K562 (cell line): ENCODE data around the gene SLC7A6OS. TPM values are rescaled to one million over a fixed set of nuclear protein-coding genes. Genes with fewer than 3 reads are reported as not detected.

Experiments used
- ATAC-seq: fragments of 200-7000 bp; cut with Tn5 transposase; 3 replicates; pipeline ENCODE4 v1.9.1; 2020; ENCODE audit warnings: moderate library complexity
- BruUV-seq: library from RNA; stranded (reverse); fragments of 400-500 nt; replicated peaks from 2 replicates; lab custom pipeline; 2021; lab: Mats Ljungman, UMichigan
- CTCF ChIA-PET: fragments of 300-600 bp; formaldehyde crosslinking; extraction: SDS; loops from one replicate; lab custom pipeline; 2021; ENCODE audit warnings: low intra/inter-chr PET ratio; lab: Yijun Ruan, JAX
- POLR2A ChIA-PET: fragments of 300-600, 350-650 bp; sonication (Branson Sonifier 250); formaldehyde crosslinking; extraction: SDS; loops from one replicate; lab custom pipeline; 2021; ENCODE audit warnings: antibody characterized with exemption, inconsistent platforms; lab: Yijun Ruan, JAX
- DNase-seq, 4 experiments: peaks; one replicate each; pipeline versions ENCODE4 v3.0.0 to v3.0.0-alpha.2; 2011 to 2018; ENCODE audit warnings: low spot score in 3 of 4, mixed read lengths in 3 of 4; ENCODE audit errors: extremely low read depth in 1 of 4
- FAIRE-seq: peaks from 2 replicates; lab custom pipeline; 2011; peaks lifted over from hg19 to GRCh38; lab: Jason Lieb, UNC
- H2AFZ ChIP-seq: 2 replicates; pipeline ENCODE4 v1.6.0; 2011; ENCODE audit warnings: low read depth, low read length, control low read depth, inconsistent platforms
- H3K27ac ChIP-seq: fragments of 200-600 bp; 3 replicates; pipeline ENCODE4 v1.8.0; 2011; ENCODE audit warnings: low read depth, mild to moderate bottlenecking, control low read depth, inconsistent platforms, low read length, moderate library complexity, mixed read lengths; ENCODE audit errors: extremely low read depth
- H3K27me3 ChIP-seq, 2 experiments: fragments of 300-600 bp in 1 of 2; 2 replicates in 1 of 2; 3 replicates in 1 of 2; pipeline versions ENCODE4 v1.6.0 to v1.8.0; 2011; ENCODE audit warnings: inconsistent platforms in 2 of 2, low read length in 2 of 2, mild to moderate bottlenecking in 1 of 2, mixed read lengths in 1 of 2, moderate library complexity in 1 of 2; ENCODE audit not compliant: control insufficient read depth in 2 of 2, insufficient read depth in 2 of 2
- H3K36me3 ChIP-seq: fragments of 300-600 bp; 3 replicates; pipeline ENCODE4 v1.8.0; 2011; ENCODE audit warnings: mild to moderate bottlenecking, low read length, inconsistent platforms; ENCODE audit not compliant: control insufficient read depth, insufficient read depth
- H3K4me1 ChIP-seq, 2 experiments: fragments of 200-600 bp in 1 of 2; replicated peaks in 1 of 2; 2 replicates in 1 of 2; 3 replicates in 1 of 2; pipeline versions ENCODE4 v1.5.1 to v1.8.0; 2011; ENCODE audit warnings: inconsistent platforms in 2 of 2, low read length in 2 of 2, mild to moderate bottlenecking in 1 of 2, mixed read lengths in 1 of 2, moderate library complexity in 1 of 2; ENCODE audit not compliant: control insufficient read depth in 2 of 2, insufficient read depth in 2 of 2
- H3K4me2 ChIP-seq: 2 replicates; pipeline ENCODE4 v1.6.1; 2011; ENCODE audit warnings: low read length, control low read depth, inconsistent platforms, mixed read lengths; ENCODE audit not compliant: insufficient read depth
- H3K4me3 ChIP-seq: fragments of 200-600 bp; sonication (generic), shearing (Covaris generic); 2 replicates; pipeline ENCODE4 v1.5.1; 2016; ENCODE audit warnings: control low read depth, inconsistent platforms
- H3K79me2 ChIP-seq: fragments of 200-600 bp; 3 replicates; pipeline ENCODE4 v1.8.0; 2011; ENCODE audit warnings: low read length, inconsistent platforms; ENCODE audit not compliant: control insufficient read depth, insufficient read depth
- H3K9ac ChIP-seq, 2 experiments: 2 replicates each; pipeline versions ENCODE4 v1.6.0 to v1.6.1; 2011; ENCODE audit warnings: low read depth in 2 of 2, low read length in 2 of 2, control low read depth in 1 of 2, inconsistent platforms in 1 of 2, mild to moderate bottlenecking in 1 of 2, mixed read lengths in 1 of 2; ENCODE audit not compliant: insufficient read depth in 1 of 2
- H3K9me1 ChIP-seq: one replicate; pipeline ENCODE4 v1.6.0; 2011; ENCODE audit warnings: inconsistent platforms, mild to moderate bottlenecking, low read length, moderate library complexity; ENCODE audit not compliant: control insufficient read depth, insufficient read depth
- H3K9me3 ChIP-seq: replicated peaks from 2 replicates; pipeline ENCODE4 v1.5.1; 2011; ENCODE audit warnings: low read depth, low read length, inconsistent platforms; ENCODE audit not compliant: control insufficient read depth, insufficient read depth
- H4K20me1 ChIP-seq: replicated peaks from 2 replicates; pipeline ENCODE4 v1.6.1; 2011; ENCODE audit warnings: low read length, inconsistent platforms, mixed read lengths; ENCODE audit not compliant: control insufficient read depth, insufficient read depth
- ESRRA ChIP-seq: fragments of 450-650 bp; IDR thresholded peaks from 2 replicates; pipeline ENCODE4 v1.6.1; 2014; ENCODE audit warnings: low read depth, mild to moderate bottlenecking, moderate library complexity, borderline replicate concordance
- FOXK1 ChIP-seq: sonication (generic); formaldehyde crosslinking; IDR thresholded peaks from 2 replicates; pipeline ENCODE4 v1.8.0; 2022; ENCODE audit warnings: missing genetic modification reagents, mild to moderate bottlenecking, borderline replicate concordance
- HSF4 ChIP-seq: fragments of 250-450 bp; sonication (Bioruptor Pico); IDR thresholded peaks from 2 replicates; pipeline ENCODE4 v2.1.2; 2022; ENCODE audit warnings: mild to moderate bottlenecking, moderate library complexity, borderline replicate concordance
- KLF6 ChIP-seq: fragments of 250-450 bp; sonication (Bioruptor Pico); IDR thresholded peaks from 2 replicates; pipeline ENCODE4 v1.4.0; 2020; ENCODE audit warnings: mild to moderate bottlenecking, moderate library complexity, borderline replicate concordance
- MEIS2 ChIP-seq: fragments of 450-650 bp; IDR thresholded peaks from 2 replicates; pipeline ENCODE4 v1.6.1; 2014; ENCODE audit warnings: mild to moderate bottlenecking; ENCODE audit not compliant: partially characterized antibody
- RCOR1 ChIP-seq, 2 experiments: IDR thresholded peaks; 2 replicates each; pipeline ENCODE4 v1.6.1; 2012; ENCODE audit warnings: low read depth in 2 of 2, low read length in 2 of 2, borderline replicate concordance in 1 of 2, improper control_type of control experiment in 1 of 2
- ZFX ChIP-seq: sonication (generic); formaldehyde crosslinking; IDR thresholded peaks from 2 replicates; pipeline ENCODE4 v1.8.0; 2022; ENCODE audit warnings: mild to moderate bottlenecking, missing genetic modification reagents, moderate library complexity
- WGBS: fragments of 100-300 bp; shearing (Covaris generic); methylation state at CpG from one replicate; pipeline ENCODE4 v1.1.6; 2016; ENCODE audit warnings: low coverage, mixed read lengths; ENCODE audit not compliant: insufficient coverage; ENCODE audit errors: missing lambda C conversion rate; 5-methylcytosine and 5-hydroxymethylcytosine counted together
- in situ Hi-C: fragments of 300-500 bp; cut with MboI; formaldehyde crosslinking; loops from 4 replicates; pipeline ENCODE4 v1.15.0; 2018; ENCODE audit warnings: inconsistent platforms, mixed read lengths
- intact Hi-C: fragments of 100-400 bp; cut with micrococcal nuclease; formaldehyde crosslinking; loops from 2 replicates; pipeline ENCODE4 v1.14.2; 2022
- polyA plus RNA-seq, 8 experiments: library from polyadenylated mRNA; depleted of rRNA in 4 of 8; stranded (reverse) in 5 of 8; unstranded in 3 of 8; fragments of >200 nt; fragmentation: Nextera tagmentation in 2 of 8; fragmentation: Illumina TruSeq in 1 of 8; extraction: Ambion mirVana in 2 of 8; extraction: Trizol in 1 of 8; gene quantifications; 2 replicates each; pipeline versions ENCODE4 v1.2.1 to v1.2.3, GENCODE V29; 2011 to 2014; ENCODE audit warnings: inconsistent platforms in 1 of 8, missing spikeins in 1 of 8
- total RNA-seq, 7 experiments: library from RNA; depleted of rRNA in 6 of 7; stranded (reverse); fragments of >200 nt in 6 of 7; fragmentation: Illumina TruSeq in 2 of 7; extraction: Trizol in 2 of 7; gene quantifications; 2 replicates each; pipeline versions ENCODE4 v1.2.1 to v1.2.3, GENCODE V29; 2011 to 2021; ENCODE audit warnings: low replicate concordance in 1 of 7
- TF ChIP-seq, protein P1 (sequence below): sonication (generic); formaldehyde crosslinking; IDR thresholded peaks from 2 replicates; pipeline ENCODE4 v1.8.0; 2022; ENCODE audit warnings: mild to moderate bottlenecking, missing genetic modification reagents
- TF ChIP-seq, protein P2 (sequence below): fragments of 250-450 bp; sonication (Bioruptor Pico); IDR thresholded peaks from 2 replicates; pipeline ENCODE4 v1.9.0; 2021; ENCODE audit warnings: mild to moderate bottlenecking
- TF ChIP-seq, protein P3 (sequence below): fragments of 250-450 bp; sonication (Bioruptor Pico); IDR thresholded peaks from 2 replicates; pipeline ENCODE4 v1.5.0; 2021
- TF ChIP-seq, protein P4 (sequence below), 2 experiments: fragments of 150-350 bp in 1 of 2; IDR thresholded peaks; 2 replicates each; pipeline ENCODE4 v1.6.1; 2012 to 2016; ENCODE audit warnings: low read depth in 2 of 2, low read length in 2 of 2, mild to moderate bottlenecking in 1 of 2, moderate library complexity in 1 of 2
- TF ChIP-seq, protein P5 (sequence below): fragments of 450-650 bp; formaldehyde crosslinking; IDR thresholded peaks from 2 replicates; pipeline ENCODE4 v1.4.0; 2022; ENCODE audit warnings: missing genetic modification characterization

SLC7A6OS gene
- total and polyA plus RNA-seq, 9 of the 15 experiments (the other 6 are each of a cell fraction or from before 2014, with no cell fraction given) = 2.7 to 23.6 (median 17.2) TPM

DNA sequence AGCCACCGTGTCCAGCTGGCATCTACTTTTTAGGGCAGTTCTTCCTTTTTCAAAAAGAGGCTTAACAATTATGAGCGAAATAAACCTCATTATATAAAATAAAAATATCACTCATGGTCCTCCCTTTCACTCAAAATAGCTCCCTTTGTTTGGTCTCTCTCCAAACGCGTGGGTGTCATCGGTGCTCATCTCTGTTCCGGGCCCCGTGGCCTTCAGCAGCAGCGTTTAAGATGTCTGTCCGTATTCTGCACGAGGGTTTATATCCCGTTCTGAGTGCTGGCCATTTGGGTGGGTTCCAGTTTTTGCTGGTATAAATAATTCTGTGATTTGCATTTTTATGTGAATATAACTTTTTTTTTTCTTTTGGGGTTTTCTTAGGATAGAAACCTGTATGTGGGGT is 33.5 kb upstream of the SLC7A6OS start (continued):
- TF ChIP-seq ZFX (no peak), RCOR1 (IDR thresholded peaks at IDR 0.05; ENCODE audit: borderline replicate concordance in 1 of 2, low read depth in 2 of 2, low read length in 2 of 2) (peak in 1 of 2 experiments; percentile 36; a peak in 1 of 4 replicates)
- TF ChIP-seq, protein P1, sequence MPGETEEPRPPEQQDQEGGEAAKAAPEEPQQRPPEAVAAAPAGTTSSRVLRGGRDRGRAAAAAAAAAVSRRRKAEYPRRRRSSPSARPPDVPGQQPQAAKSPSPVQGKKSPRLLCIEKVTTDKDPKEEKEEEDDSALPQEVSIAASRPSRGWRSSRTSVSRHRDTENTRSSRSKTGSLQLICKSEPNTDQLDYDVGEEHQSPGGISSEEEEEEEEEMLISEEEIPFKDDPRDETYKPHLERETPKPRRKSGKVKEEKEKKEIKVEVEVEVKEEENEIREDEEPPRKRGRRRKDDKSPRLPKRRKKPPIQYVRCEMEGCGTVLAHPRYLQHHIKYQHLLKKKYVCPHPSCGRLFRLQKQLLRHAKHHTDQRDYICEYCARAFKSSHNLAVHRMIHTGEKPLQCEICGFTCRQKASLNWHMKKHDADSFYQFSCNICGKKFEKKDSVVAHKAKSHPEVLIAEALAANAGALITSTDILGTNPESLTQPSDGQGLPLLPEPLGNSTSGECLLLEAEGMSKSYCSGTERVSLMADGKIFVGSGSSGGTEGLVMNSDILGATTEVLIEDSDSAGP (CRISPR knock-in tag) = no peak

DNA sequence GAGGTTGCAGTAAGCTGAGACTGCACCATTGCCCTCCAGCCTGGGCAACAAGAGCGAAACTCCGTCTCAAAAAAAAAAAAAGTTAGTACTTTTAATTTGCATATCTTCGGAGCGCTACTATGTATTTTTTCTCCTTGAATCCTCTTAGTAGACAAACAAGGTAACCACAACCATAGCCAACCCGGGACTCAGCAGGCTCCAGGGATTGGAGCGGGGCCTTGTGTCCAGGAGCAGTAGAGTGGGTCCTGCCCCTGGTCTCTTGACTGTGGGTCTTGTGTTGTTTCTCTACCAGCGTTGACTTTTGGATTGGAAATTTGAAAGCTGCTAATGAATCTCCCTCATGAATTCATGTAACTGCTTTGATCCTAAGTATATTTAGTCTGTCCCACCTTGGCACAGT is 32.4 kb upstream of the SLC7A6OS start:
- BruUV-seq = no TSS peak
- ATAC-seq = no peak
- Histone ChIP-seq H4K20me1 (no peaks in the 10 kb centered on the region; the same call in 1 of the 2 replicates), H3K4me1 (peaks cover 3 to 6% of the 10 kb centered on the region in 2 experiments; a peak in 3 of 5 replicates), H3K4me2 (no peak overlapping the region), H2AFZ (no peak overlapping the region), H3K9ac (no peak overlapping the region), H3K27ac (no peak overlapping the region; the same call in 2 of the 3 replicates), H3K4me3 (no peak overlapping the region), H3K36me3 (peaks cover 93% of the 10 kb centered on the region), H3K9me1 (no peaks in the 10 kb centered on the region), H3K27me3 (no peaks in the 10 kb centered on the region), H3K9me3 (no peaks in the 10 kb centered on the region), H3K79me2 (no peaks in the 10 kb centered on the region)
- FAIRE-seq = no peak
- WGBS = 90% methylated on average over 7 of the region's 7 CpGs
- POLR2A ChIA-PET = interaction anchor here (0.6 to 1.3 kb wide), 2 partner anchors 9 to 250 kb away, joined by 3 read pairs; no protein-coding TSS in a partner anchor
- CTCF ChIA-PET = no interaction called here
- intact Hi-C loops = no loop called here
- in situ Hi-C loops = no loop called here
- no peak for DNase-seq
- TF ChIP-seq MEIS2 (no peak), HSF4 (no peak), KLF6 (no peak), ESRRA (no peak), FOXK1 (CRISPR knock-in tag) (no peak)
- TF ChIP-seq, protein P2, sequence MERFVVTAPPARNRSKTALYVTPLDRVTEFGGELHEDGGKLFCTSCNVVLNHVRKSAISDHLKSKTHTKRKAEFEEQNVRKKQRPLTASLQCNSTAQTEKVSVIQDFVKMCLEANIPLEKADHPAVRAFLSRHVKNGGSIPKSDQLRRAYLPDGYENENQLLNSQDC (CRISPR knock-in tag) = no peak
- TF ChIP-seq, protein P3, sequence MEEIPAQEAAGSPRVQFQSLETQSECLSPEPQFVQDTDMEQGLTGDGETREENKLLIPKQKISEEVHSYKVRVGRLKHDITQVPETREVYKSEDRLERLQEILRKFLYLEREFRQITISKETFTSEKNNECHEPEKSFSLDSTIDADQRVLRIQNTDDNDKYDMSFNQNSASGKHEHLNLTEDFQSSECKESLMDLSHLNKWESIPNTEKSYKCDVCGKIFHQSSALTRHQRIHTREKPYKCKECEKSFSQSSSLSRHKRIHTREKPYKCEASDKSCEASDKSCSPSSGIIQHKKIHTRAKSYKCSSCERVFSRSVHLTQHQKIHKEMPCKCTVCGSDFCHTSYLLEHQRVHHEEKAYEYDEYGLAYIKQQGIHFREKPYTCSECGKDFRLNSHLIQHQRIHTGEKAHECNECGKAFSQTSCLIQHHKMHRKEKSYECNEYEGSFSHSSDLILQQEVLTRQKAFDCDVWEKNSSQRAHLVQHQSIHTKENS (CRISPR knock-in tag) = no peak
- TF ChIP-seq, protein P4, sequence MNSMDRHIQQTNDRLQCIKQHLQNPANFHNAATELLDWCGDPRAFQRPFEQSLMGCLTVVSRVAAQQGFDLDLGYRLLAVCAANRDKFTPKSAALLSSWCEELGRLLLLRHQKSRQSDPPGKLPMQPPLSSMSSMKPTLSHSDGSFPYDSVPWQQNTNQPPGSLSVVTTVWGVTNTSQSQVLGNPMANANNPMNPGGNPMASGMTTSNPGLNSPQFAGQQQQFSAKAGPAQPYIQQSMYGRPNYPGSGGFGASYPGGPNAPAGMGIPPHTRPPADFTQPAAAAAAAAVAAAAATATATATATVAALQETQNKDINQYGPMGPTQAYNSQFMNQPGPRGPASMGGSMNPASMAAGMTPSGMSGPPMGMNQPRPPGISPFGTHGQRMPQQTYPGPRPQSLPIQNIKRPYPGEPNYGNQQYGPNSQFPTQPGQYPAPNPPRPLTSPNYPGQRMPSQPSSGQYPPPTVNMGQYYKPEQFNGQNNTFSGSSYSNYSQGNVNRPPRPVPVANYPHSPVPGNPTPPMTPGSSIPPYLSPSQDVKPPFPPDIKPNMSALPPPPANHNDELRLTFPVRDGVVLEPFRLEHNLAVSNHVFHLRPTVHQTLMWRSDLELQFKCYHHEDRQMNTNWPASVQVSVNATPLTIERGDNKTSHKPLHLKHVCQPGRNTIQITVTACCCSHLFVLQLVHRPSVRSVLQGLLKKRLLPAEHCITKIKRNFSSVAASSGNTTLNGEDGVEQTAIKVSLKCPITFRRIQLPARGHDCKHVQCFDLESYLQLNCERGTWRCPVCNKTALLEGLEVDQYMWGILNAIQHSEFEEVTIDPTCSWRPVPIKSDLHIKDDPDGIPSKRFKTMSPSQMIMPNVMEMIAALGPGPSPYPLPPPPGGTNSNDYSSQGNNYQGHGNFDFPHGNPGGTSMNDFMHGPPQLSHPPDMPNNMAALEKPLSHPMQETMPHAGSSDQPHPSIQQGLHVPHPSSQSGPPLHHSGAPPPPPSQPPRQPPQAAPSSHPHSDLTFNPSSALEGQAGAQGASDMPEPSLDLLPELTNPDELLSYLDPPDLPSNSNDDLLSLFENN (IDR thresholded peaks at IDR 0.05; ENCODE audit: low read depth in 2 of 2, low read length in 2 of 2) = no peak
- TF ChIP-seq, protein P5, sequence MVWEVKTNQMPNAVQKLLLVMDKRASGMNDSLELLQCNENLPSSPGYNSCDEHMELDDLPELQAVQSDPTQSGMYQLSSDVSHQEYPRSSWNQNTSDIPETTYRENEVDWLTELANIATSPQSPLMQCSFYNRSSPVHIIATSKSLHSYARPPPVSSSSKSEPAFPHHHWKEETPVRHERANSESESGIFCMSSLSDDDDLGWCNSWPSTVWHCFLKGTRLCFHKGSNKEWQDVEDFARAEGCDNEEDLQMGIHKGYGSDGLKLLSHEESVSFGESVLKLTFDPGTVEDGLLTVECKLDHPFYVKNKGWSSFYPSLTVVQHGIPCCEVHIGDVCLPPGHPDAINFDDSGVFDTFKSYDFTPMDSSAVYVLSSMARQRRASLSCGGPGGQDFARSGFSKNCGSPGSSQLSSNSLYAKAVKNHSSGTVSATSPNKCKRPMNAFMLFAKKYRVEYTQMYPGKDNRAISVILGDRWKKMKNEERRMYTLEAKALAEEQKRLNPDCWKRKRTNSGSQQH (CRISPR knock-in tag) = no peak
